ENCODE measurements around the gene LYZL2. TPM values are rescaled to one million over a fixed set of nuclear protein-coding genes. Genes with fewer than 3 reads are reported as not detected.

The LYZL2 gene
- total RNA-seq, 1 experiment from 2014 or later: not detected

DNA sequence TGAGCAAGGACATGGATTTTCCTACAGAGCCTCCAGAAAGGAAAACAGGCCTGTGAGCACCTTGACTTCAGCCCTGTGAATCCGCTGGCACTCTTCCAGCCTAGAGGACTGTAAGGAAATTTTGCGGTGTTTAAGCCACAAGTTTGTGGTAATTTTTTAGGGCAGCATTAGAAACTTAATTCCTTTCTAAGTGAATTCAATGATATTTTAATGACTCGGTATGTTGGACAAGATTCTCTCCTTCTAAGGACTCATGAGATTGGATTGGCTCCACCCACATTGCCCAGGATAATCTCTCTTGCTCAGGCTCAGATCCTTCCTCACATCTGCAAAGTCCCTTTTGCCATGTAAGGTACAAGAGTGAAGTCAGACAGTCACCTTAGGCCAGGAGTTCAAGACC, 4.5 kb downstream of the LYZL2 start:
- intact Hi-C loops (cut with micrococcal nuclease): no loop called here
- CTCF ChIA-PET: interaction anchor here (1.0 kb wide), 1 partner anchor 15 kb away, joined by 4 read pairs; no protein-coding TSS in a partner anchor
- POLR2A ChIA-PET: no interaction called here

DNA sequence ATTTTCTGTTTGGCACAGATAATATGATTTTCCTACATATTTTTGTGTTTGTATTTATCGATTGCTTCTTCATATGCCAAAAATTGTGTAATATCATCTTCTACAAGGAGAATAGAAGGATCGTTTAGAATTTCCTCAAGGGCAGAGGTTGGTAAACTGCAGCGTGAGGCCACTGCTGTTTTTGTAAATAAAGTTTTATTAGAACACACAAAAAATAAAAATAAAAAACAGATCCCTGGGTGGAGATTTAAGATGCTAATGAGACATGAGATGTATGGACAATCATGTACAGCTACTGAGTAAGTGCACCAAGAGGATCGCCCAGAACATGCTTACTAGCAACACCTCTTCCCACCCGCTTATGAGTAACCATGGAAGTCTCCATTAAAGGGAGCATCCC, 9.6 kb downstream of the LYZL2 start:
- ATAC-seq: no peak
- POLR2A ChIA-PET: no interaction called here
- H3K9me3 ChIP-seq (ENCODE audit: control insufficient read depth in 1 of 2, insufficient read depth in 1 of 2, low read depth in 1 of 2, low read length in 2 of 2): no peaks in the 10 kb centered on the region
- intact Hi-C loops (cut with micrococcal nuclease): no loop called here
- no peak overlapping the region for H3K9ac ChIP-seq (ENCODE audit: low read length)
- H3K36me3 ChIP-seq (ENCODE audit: control insufficient read depth in 1 of 2, insufficient read depth in 2 of 2, low read length in 2 of 2): no peaks in the 10 kb centered on the region
- no peak overlapping the region for H3K4me3 ChIP-seq (replicated peaks in 1 of 2; ENCODE audit: low read depth in 1 of 2, low read length in 2 of 2)
- no peaks in the 10 kb centered on the region for H3K27me3 ChIP-seq (ENCODE audit: insufficient read depth, low read length)
- no peaks in the 10 kb centered on the region for H4K20me1 ChIP-seq (ENCODE audit: insufficient read depth)
- H3K79me2 ChIP-seq (ENCODE audit: insufficient read depth, low read length): no peaks in the 10 kb centered on the region
- H3K4me2 ChIP-seq (ENCODE audit: low read length): no peak overlapping the region
- H3K9me2 ChIP-seq (ENCODE audit: insufficient read depth): no peaks in the 10 kb centered on the region
- RAD21 ChIA-PET (ENCODE audit: low non-redundant PET in 1 of 2, low total read pairs in 2 of 2, uncharacterized antibody in 2 of 2, unreplicated experiment in 2 of 2): no interaction called here
- no peak overlapping the region for H2AFZ ChIP-seq (ENCODE audit: low read depth, low read length, poor library complexity, severe bottlenecking)
- BruUV-seq (replicated peaks): no TSS peak
- no peaks in the 10 kb centered on the region for H3K4me1 ChIP-seq (ENCODE audit: control insufficient read depth in 1 of 2, insufficient read depth in 2 of 2, low read length in 2 of 2)
- CTCF ChIA-PET: interaction anchor here (1.3 kb wide), 1 partner anchor 38 kb away, joined by 3 read pairs; no protein-coding TSS in a partner anchor
- DNase-seq (ENCODE audit: low read depth, low spot score): no peak
- H3K27ac ChIP-seq (ENCODE audit: low read depth, low read length): no peak overlapping the region
- no peak for TF ChIP-seq YY1 (IDR thresholded peaks at IDR 0.05; ENCODE audit: extremely low read depth, insufficient replicate concordance, low read depth, low read length)
- TF ChIP-seq, protein P1, sequence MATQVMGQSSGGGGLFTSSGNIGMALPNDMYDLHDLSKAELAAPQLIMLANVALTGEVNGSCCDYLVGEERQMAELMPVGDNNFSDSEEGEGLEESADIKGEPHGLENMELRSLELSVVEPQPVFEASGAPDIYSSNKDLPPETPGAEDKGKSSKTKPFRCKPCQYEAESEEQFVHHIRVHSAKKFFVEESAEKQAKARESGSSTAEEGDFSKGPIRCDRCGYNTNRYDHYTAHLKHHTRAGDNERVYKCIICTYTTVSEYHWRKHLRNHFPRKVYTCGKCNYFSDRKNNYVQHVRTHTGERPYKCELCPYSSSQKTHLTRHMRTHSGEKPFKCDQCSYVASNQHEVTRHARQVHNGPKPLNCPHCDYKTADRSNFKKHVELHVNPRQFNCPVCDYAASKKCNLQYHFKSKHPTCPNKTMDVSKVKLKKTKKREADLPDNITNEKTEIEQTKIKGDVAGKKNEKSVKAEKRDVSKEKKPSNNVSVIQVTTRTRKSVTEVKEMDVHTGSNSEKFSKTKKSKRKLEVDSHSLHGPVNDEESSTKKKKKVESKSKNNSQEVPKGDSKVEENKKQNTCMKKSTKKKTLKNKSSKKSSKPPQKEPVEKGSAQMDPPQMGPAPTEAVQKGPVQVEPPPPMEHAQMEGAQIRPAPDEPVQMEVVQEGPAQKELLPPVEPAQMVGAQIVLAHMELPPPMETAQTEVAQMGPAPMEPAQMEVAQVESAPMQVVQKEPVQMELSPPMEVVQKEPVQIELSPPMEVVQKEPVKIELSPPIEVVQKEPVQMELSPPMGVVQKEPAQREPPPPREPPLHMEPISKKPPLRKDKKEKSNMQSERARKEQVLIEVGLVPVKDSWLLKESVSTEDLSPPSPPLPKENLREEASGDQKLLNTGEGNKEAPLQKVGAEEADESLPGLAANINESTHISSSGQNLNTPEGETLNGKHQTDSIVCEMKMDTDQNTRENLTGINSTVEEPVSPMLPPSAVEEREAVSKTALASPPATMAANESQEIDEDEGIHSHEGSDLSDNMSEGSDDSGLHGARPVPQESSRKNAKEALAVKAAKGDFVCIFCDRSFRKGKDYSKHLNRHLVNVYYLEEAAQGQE (IDR thresholded peaks at IDR 0.05; ENCODE audit: low read depth): no peak
- TF ChIP-seq SRF (IDR thresholded peaks at IDR 0.05; ENCODE audit: low read depth): no peak
- no peak for TF ChIP-seq ELF1 (IDR thresholded peaks at IDR 0.05; ENCODE audit: borderline replicate concordance, low read depth)
- no peak for TF ChIP-seq POLR2A (IDR thresholded peaks at IDR 0.05; ENCODE audit: borderline replicate concordance, extremely low read depth, insufficient read depth, insufficient read length)
- TF ChIP-seq SP1 (IDR thresholded peaks at IDR 0.05; ENCODE audit: low read depth): no peak
- no peak for TF ChIP-seq ZFX (IDR thresholded peaks at IDR 0.05)
- no peak for TF ChIP-seq SIN3A (IDR thresholded peaks at IDR 0.05; ENCODE audit: low read depth)
- TF ChIP-seq, protein P2, sequence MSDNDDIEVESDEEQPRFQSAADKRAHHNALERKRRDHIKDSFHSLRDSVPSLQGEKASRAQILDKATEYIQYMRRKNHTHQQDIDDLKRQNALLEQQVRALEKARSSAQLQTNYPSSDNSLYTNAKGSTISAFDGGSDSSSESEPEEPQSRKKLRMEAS (IDR thresholded peaks at IDR 0.05): no peak
- TF ChIP-seq, protein P3, sequence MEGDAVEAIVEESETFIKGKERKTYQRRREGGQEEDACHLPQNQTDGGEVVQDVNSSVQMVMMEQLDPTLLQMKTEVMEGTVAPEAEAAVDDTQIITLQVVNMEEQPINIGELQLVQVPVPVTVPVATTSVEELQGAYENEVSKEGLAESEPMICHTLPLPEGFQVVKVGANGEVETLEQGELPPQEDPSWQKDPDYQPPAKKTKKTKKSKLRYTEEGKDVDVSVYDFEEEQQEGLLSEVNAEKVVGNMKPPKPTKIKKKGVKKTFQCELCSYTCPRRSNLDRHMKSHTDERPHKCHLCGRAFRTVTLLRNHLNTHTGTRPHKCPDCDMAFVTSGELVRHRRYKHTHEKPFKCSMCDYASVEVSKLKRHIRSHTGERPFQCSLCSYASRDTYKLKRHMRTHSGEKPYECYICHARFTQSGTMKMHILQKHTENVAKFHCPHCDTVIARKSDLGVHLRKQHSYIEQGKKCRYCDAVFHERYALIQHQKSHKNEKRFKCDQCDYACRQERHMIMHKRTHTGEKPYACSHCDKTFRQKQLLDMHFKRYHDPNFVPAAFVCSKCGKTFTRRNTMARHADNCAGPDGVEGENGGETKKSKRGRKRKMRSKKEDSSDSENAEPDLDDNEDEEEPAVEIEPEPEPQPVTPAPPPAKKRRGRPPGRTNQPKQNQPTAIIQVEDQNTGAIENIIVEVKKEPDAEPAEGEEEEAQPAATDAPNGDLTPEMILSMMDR (IDR thresholded peaks at IDR 0.05 in 2 of 3, conservative IDR thresholded peaks at IDR 0.05 in 1 of 3; ENCODE audit: borderline replicate concordance in 1 of 3, insufficient read depth in 1 of 3, low read depth in 2 of 3, low read length in 2 of 3): no peak
- TF ChIP-seq EZH2phosphoT487 (IDR thresholded peaks at IDR 0.05; ENCODE audit: borderline replicate concordance): no peak

More for the DNA sequence above, 4.5 kb downstream of the LYZL2 start:
- ATAC-seq (no peak), DNase-seq (ENCODE audit: low read depth, low spot score) (no peak)
- no peak for TF ChIP-seq EGR1 (IDR thresholded peaks at IDR 0.05; ENCODE audit: low read depth)
- TF ChIP-seq, protein P2 (IDR thresholded peaks at IDR 0.05): no peak
- no peak for TF ChIP-seq ELF1 (IDR thresholded peaks at IDR 0.05; ENCODE audit: borderline replicate concordance, low read depth)
- no peak for TF ChIP-seq JUND (IDR thresholded peaks at IDR 0.05)
- TF ChIP-seq EZH2 (IDR thresholded peaks at IDR 0.05): no peak
- Histone ChIP-seq H3K9ac (ENCODE audit: low read length) (no peak overlapping the region), H3K4me2 (ENCODE audit: low read length) (no peak overlapping the region), H3K9me2 (ENCODE audit: insufficient read depth) (no peaks in the 10 kb centered on the region), H3K4me3 (replicated peaks in 1 of 2; ENCODE audit: low read depth in 1 of 2, low read length in 2 of 2) (no peak overlapping the region), H3K27ac (ENCODE audit: low read depth, low read length) (no peak overlapping the region), H3K36me3 (ENCODE audit: control insufficient read depth in 1 of 2, insufficient read depth in 2 of 2, low read length in 2 of 2) (no peaks in the 10 kb centered on the region), H3K27me3 (ENCODE audit: insufficient read depth, low read length) (no peaks in the 10 kb centered on the region), H3K9me3 (ENCODE audit: control insufficient read depth in 1 of 2, insufficient read depth in 1 of 2, low read depth in 1 of 2, low read length in 2 of 2) (no peaks in the 10 kb centered on the region), H2AFZ (ENCODE audit: low read depth, low read length, poor library complexity, severe bottlenecking) (no peak overlapping the region), H4K20me1 (ENCODE audit: insufficient read depth) (no peaks in the 10 kb centered on the region), H3K79me2 (ENCODE audit: insufficient read depth, low read length) (no peaks in the 10 kb centered on the region), H3K4me1 (ENCODE audit: control insufficient read depth in 1 of 2, insufficient read depth in 2 of 2, low read length in 2 of 2) (no peaks in the 10 kb centered on the region)
- RAD21 ChIA-PET (ENCODE audit: low non-redundant PET in 1 of 2, low total read pairs in 2 of 2, uncharacterized antibody in 2 of 2, unreplicated experiment in 2 of 2): no interaction called here
- BruUV-seq (replicated peaks): no TSS peak
